NCI-H226 (cell line): ENCODE data around the gene PEF1.

Experiments
- DNase-seq: peaks from one replicate; pipeline ENCODE4 v3.0.0-alpha.2; 2015

The PEF1 gene

GRCh38 chr1:31583082-31583994 lies 61.3 kb downstream of the PEF1 start:
- no peak for DNase-seq

GRCh38 chr1:31581821-31582810 lies 62.6 kb downstream of the PEF1 start:
- no peak for DNase-seq

DNA sequence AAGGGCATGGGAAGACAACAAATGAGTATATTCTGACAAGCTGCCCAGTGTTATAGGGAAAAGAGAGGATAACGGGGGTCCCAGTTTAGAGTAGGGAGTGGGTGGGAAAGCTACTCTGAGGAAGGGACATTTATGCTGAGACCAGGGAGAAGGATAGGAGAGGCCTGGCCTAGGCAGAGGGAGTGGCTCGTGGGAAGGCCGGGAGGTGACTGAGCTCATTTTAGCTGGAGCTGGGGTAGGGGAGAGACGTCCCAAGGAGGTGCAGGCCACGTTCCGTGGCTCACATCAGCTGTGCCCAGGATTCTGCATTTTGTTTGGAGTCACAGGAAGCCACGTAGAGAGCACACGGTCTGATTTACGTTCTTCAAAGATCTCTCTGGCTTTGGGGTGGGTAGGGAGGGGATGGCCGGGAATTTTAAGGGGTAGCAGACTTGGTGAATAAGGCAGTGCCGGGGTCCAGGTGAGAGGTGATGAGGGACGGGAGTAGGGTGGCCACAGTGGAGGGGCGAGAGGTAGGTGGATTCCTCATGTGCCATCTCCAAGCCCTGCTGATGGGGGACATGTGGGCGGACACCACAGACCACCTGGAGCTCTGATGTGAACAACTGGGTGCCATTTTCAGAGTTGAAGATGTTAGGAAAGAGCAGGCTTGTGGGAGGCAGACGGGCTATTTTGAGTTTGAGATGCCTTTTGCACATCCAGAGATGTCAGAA lies 63.6 kb downstream of the PEF1 start:
- no peak for DNase-seq

DNA sequence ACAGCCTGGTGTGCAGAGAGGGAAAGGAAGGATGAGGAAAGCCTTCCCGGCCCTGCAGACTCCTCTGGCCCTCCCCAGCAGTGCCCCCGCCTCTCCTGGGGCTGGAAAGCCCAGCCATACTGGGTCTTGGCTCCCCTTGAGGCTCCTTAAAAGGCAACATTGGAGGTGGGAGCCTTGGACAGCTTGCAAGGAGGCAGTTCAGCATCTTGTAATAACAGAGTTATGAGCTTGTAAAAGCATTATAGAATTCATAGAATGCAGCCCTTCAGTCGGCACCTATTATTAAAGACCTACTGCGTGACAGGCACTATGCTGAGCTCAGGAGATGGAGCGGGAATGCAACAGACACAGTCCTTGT lies 64.2 kb downstream of the PEF1 start:
- DNase-seq = no peak
